ENCODE results near the gene EIF2AK3.

Gene EIF2AK3

GRCh38 chr2:88590998-88591613 is 36.2 kb downstream of the EIF2AK3 start:
- Histone ChIP-seq H3K4me2 (ENCODE audit: low read depth, low read length, poor library complexity, severe bottlenecking) (no peak overlapping the region), H4K20me1 (ENCODE audit: insufficient read depth, low read length, poor library complexity, severe bottlenecking) (no peaks in the 10 kb centered on the region), H3K9ac (ENCODE audit: low read depth, low read length, poor library complexity, severe bottlenecking) (no peak overlapping the region), H2AFZ (ENCODE audit: low read length) (no peak overlapping the region), H3K9me2 (replicated peaks; ENCODE audit: low read depth, low read length) (no peaks in the 10 kb centered on the region), H3K79me2 (ENCODE audit: insufficient read depth, low read length) (no peaks in the 10 kb centered on the region), H3F3A (ENCODE audit: low read depth) (no peaks in the 10 kb centered on the region), H3K9me3 (ENCODE audit: insufficient read depth, low read depth, low read length) (no peaks in the 10 kb centered on the region), H3K4me1 (ENCODE audit: insufficient read depth, low read length, poor library complexity, severe bottlenecking) (no peaks in the 10 kb centered on the region), H3K36me3 (ENCODE audit: insufficient read depth, low read length) (peaks cover 87% of the 10 kb centered on the region), H3K27me3 (ENCODE audit: insufficient read depth, low read length, poor library complexity, severe bottlenecking) (no peaks in the 10 kb centered on the region), H3K4me3 (ENCODE audit: low read length, poor library complexity, severe bottlenecking) (no peak overlapping the region)
- peak; percentile 84 for TF ChIP-seq CTCF (conservative IDR thresholded peaks at IDR 0.05; ENCODE audit: low read length)
- TF ChIP-seq EZH2phosphoT487 (IDR thresholded peaks at IDR 0.05; ENCODE audit: borderline replicate concordance): no peak

GRCh38 chr2:88585969-88586368 is 41.3 kb downstream of the EIF2AK3 start:
- TF ChIP-seq CTCF (conservative IDR thresholded peaks at IDR 0.05; ENCODE audit: low read length): no peak
- no peak for TF ChIP-seq EZH2phosphoT487 (IDR thresholded peaks at IDR 0.05; ENCODE audit: borderline replicate concordance)
- H2AFZ ChIP-seq (ENCODE audit: low read length): no peak overlapping the region
- H3K4me1 ChIP-seq (ENCODE audit: insufficient read depth, low read length, poor library complexity, severe bottlenecking): no peaks in the 10 kb centered on the region
- H3F3A ChIP-seq (ENCODE audit: low read depth): no peaks in the 10 kb centered on the region
- H3K79me2 ChIP-seq (ENCODE audit: insufficient read depth, low read length): no peaks in the 10 kb centered on the region
- no peak overlapping the region for H3K9ac ChIP-seq (ENCODE audit: low read depth, low read length, poor library complexity, severe bottlenecking)
- no peaks in the 10 kb centered on the region for H3K9me2 ChIP-seq (replicated peaks; ENCODE audit: low read depth, low read length)
- H4K20me1 ChIP-seq (ENCODE audit: insufficient read depth, low read length, poor library complexity, severe bottlenecking): no peaks in the 10 kb centered on the region
- H3K4me2 ChIP-seq (ENCODE audit: low read depth, low read length, poor library complexity, severe bottlenecking): no peak overlapping the region
- H3K36me3 ChIP-seq (ENCODE audit: insufficient read depth, low read length): peaks cover 90% of the 10 kb centered on the region; the same call in 1 of the 2 replicates
- H3K27me3 ChIP-seq (ENCODE audit: insufficient read depth, low read length, poor library complexity, severe bottlenecking): no peaks in the 10 kb centered on the region
- H3K4me3 ChIP-seq (ENCODE audit: low read length, poor library complexity, severe bottlenecking): no peak overlapping the region
- H3K9me3 ChIP-seq (ENCODE audit: insufficient read depth, low read depth, low read length): no peaks in the 10 kb centered on the region

GRCh38 chr2:88582030-88582429 is 45.2 kb downstream of the EIF2AK3 start:
- Histone ChIP-seq H3K9me3 (ENCODE audit: insufficient read depth, low read depth, low read length) (no peaks in the 10 kb centered on the region), H3K4me3 (ENCODE audit: low read length, poor library complexity, severe bottlenecking) (no peak overlapping the region), H2AFZ (ENCODE audit: low read length) (no peak overlapping the region), H3K79me2 (ENCODE audit: insufficient read depth, low read length) (no peaks in the 10 kb centered on the region), H3K4me1 (ENCODE audit: insufficient read depth, low read length, poor library complexity, severe bottlenecking) (no peaks in the 10 kb centered on the region), H3K9ac (ENCODE audit: low read depth, low read length, poor library complexity, severe bottlenecking) (no peak overlapping the region), H4K20me1 (ENCODE audit: insufficient read depth, low read length, poor library complexity, severe bottlenecking) (no peaks in the 10 kb centered on the region), H3K27me3 (ENCODE audit: insufficient read depth, low read length, poor library complexity, severe bottlenecking) (no peaks in the 10 kb centered on the region), H3K36me3 (ENCODE audit: insufficient read depth, low read length) (peaks cover 84% of the 10 kb centered on the region; the same call in 1 of the 2 replicates), H3K9me2 (replicated peaks; ENCODE audit: low read depth, low read length) (no peaks in the 10 kb centered on the region), H3F3A (ENCODE audit: low read depth) (no peaks in the 10 kb centered on the region), H3K4me2 (ENCODE audit: low read depth, low read length, poor library complexity, severe bottlenecking) (no peak overlapping the region)
- TF ChIP-seq CTCF (conservative IDR thresholded peaks at IDR 0.05; ENCODE audit: low read length) (no peak), EZH2phosphoT487 (IDR thresholded peaks at IDR 0.05; ENCODE audit: borderline replicate concordance) (no peak)

Data from Loucy (cell line).